ENCODE data around the gene AFDN.

Gene AFDN

DNA sequence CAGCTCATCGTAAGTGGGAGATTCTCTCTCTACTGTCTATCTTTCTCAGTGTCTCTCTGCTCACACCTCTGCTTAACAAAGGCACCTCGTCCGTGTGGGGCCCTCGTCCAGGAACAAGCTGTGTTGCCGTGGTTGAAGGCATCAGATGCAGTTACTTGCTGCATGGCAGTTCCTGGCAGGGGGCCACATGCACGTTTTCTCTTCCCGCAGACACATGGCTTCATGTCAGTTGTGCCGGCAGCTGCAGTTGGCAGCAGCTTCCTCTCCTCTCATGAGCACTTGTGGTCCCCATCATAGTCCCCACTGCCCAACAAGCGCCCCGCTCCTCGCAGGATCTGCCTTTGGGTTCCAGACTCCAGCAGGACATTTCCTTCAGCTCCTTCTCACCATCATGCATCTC, 7.1 kb upstream of the AFDN start:
- no peak for DNase-seq

DNA sequence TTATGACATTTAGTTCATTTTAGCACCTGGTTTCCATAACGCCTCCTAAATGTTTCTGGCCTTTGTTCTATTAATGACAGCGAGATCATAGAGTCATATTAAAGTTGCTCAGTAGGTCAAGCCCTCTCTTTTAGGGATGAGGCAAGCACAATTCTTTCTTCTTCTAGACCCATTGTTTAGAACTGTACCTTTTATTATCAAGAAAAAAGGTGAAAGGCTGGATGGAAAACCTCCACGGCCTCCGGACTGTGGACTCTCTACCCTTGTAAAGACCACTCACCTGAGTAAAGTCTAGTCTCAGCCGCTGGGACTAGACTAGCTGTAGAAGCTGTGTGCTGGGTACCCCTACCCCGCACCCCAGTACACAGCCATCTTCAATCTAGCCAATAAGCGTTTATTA, 6.0 kb upstream of the AFDN start:
- DNase-seq = no peak

DNA sequence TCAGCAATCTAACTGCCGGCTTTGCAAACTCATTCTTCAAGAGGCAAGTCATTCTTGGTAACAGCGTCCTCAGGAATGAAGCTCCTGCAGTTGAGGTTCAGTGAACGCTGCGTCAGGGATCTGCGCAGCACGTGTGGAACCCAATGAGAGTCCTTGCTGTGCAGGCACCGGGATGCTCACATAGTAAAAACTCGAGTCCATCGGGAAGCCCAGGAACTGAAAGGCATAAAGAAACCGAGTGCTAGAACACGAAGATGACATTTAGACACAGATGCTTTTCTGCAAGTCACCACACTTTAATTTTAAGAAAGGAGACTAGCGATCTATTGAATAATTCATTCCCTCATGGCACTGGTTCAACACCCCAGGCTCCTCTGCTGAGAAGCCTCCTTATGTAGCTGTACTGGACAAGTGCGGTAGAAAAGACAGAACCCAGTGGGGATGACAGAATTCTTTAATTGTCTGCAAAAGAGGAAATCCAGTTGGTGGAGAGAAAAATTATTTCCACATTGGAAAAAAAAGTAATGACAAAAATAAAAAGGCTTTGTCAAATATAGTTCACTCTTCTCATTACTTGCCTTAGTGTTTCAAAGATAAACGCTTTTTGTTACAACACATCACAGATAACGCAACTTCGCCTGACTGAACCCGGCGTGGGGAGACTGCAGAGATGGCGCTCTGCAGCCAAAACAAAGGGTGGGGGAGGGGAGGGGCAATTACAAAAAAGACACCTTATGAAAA, 1.9 kb upstream of the AFDN start:
- no peak for DNase-seq

DNA sequence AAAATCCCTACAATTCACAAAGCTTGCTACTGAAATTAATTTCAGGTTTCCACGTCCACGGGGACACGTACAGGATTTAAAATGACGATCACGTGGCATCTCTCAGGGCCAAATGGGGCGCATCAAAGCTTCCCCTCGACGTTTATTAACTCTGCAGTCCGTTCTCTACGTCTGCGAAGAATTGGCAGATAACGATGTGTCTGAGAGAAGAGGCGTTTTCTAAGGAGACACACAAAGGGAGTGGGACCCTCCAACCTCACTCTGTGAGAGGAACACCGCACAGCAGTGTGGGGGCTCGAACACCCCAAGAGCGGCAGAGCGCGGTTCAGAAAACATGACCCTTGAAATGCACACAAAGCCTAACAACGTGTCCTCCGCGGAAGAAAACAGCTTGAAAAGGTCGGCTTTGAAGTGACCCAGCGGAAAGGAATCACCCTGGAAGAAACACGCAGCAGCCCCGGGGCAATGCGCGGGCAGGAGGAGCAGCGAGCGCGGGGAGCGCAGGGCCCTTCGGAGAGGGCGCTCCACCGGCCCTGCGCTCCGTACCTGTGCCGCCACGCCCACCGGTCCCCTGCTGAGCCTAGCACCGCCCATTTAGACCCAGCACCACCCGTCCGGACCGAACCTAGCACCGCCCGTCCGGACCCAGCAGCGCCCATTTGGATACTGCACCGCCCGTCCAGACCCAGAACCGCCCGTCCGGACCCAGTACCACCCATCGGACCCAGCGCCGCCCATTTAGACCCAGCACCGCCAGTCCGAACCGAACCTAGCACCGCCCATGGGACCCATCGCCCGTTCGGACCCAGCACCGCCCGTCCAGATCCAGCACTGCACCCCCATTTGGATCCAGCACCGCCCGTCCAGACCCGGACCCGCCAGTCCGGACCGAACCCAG, 1.1 kb upstream of the AFDN start:
- DNase-seq = peak; percentile 41

DNA sequence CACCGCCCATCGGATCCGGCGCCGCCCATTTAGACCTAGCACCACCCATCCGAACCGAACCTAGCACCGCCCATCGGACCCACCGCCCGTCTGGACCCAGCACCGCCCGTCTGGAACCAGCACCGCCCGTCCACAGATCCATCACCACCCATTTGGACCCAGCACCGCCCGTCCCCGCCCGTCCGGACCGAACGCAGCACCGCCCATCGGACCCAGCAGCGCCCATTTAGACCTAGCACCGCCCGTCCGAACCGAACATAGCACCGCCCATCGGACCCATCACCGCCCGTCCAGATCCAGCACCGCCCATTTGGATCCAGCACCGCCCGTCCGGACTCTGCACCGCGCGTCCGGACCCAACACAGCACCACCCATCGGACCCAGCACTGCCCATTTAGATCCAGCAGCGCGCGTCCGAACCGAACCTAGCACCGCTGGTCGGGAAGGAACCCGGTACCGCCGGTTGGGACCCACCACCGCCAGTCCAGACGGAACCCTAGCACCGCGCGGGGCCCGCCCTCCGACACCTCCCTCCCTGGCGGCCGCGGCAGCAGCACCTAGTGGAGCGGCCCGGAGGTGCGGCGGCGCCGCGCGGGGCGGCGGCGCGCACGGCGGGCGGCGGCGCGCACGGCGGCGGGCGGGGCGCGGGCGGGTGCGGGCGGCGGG, 348 bp upstream of the AFDN start:
- peak; percentile 20 for DNase-seq

DNA sequence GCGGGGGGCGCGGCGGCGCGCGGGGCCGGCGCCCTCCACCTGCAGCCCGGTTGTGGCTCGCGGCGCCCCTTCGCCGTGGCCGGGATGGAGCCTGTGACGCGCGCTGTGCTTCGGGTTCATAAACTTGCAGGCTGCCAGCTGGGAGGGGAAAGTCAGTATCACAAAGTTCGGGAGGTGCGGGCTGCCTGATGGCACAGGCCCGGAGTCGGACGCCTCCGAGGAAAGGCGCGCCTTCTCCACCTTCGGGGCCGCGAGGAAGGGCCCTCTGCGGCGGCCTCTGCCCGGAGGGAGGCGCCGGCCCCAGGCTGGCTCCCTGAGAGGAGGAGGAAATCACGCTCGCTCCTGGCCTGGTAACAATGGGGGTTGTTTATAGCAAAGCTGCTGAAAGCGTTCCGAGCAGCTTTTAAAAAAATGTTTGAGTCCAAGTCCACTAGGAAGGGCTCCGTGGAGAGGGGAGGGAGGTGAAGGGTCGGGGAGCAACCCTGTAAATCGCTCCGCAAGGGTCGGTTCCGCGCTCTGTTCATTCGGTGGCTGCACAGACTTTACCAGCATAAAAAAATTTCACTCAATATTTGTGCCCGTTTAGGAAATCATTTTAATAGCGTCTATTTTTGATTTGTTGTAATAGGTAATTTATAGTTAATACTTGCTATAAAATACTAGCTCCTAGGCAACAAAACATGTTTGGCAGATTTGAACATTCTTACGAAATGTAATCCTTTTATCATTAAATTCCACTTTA, 1.0 kb downstream of the AFDN start:
- DNase-seq = peak; percentile 45

DNA sequence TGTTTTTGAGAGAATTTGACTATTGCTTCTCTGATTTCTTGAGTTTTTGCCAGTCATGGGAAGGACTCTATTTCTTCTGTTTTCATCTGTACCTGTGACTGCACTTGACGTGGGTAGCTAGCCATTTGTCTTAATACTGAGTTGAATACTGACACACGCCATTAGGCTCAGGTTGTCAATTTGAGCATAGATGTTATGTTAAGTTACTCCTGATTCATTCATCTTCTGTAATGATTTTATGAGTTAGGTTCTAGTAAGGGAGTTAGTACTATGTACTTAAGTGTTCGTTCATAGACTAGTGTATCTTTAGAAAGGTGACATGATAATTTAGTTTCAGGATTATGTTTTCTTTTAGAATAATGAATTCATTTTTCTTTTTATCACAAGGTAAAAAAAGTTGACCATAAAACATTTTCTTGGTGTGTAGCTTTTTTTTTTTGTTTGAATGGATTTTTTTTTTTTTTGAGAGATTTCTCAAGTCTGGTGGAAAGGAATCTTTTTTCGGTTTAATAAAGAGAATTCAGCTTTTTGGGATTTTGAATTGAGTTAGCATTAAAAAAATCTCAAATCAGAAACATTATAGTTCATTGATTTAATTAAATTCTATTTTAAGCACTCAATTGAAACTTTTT, 1.7 kb downstream of the AFDN start:
- DNase-seq = peak; percentile 52

DNA sequence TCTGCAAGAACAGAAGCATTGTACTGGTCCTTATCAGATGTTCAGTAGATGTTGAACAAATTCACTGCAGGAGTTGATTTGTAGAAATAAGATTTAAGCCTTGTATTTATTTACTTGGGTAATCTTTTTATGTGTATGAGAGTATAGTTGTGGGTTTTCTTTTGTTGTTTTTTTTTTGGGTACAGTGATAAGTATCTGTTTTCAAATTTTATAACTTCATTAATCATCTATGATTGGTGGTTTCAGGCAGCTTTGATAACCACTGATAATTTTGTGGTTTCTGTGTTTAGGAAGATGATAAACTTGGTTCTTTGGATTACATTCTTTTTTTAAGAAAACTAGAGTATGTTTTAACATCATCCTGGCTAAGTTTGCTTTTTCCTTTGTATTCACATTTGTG, 2.8 kb downstream of the AFDN start:
- DNase-seq = no peak

DNA sequence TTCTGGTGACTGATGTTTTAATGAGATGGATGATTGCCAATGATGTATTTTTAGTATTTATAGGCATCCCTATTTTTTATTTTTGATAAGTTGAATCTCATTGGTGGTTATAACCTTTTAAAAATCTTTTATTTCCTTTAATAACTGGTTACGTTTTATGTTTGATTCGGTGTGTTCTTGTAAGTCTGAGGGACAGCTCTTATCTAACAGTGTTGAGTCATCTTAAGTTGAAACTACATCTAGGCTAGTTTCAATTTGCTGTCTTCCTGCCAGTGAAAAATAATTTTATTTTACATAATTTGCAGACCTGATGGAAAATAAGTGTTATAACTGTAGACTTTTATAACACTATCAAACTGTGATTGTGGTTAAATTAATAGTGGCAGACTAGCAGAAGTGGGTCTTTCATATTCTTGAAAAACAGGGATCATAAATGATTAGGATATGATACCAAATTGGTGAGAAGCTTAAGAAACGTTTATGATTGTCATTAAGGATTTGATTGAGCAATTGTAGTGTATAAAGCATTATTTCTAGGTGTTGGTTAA, 4.6 kb downstream of the AFDN start:
- no peak for DNase-seq

DNA sequence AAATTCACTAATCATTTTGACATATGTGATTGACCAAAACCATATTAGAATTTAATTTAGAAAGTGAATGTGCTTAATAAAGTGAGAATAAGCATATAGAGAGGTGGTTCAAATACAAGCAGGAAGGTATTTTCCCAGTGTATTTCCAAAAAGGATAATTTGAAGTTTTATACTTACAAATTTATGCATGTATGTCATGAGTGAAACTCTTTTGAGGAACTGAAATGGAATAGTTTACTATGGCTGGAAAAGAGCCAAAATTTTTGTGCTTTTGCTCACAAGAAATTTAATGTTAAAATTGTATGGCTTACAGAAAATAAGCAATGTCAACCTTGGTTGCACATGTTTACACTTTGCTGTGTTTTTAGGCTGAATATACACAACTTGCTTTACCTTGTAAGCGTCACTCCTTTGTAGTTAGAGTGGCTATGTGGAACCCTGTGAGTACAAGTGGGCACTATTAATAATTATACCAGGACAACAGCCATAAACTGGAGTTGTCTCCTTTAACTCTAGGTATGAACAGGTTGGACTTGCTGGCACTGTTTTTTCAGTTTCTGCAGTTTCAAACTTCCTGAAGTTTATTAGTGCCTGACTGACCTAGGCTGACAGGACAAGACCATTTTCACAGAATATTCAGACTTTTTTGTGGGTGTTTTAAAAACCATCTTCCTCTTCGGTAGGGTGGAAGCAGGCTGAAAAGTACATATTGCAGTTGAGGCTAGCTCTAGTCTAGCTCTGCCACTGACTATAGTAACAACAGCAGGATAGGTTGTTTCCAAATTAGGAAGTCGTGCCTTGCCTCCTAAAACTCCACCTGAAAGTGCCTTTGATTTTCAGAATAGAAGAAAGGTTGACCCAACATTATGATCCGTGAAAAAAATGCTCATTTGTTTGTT, 6.0 kb downstream of the AFDN start:
- DNase-seq = no peak

DNA sequence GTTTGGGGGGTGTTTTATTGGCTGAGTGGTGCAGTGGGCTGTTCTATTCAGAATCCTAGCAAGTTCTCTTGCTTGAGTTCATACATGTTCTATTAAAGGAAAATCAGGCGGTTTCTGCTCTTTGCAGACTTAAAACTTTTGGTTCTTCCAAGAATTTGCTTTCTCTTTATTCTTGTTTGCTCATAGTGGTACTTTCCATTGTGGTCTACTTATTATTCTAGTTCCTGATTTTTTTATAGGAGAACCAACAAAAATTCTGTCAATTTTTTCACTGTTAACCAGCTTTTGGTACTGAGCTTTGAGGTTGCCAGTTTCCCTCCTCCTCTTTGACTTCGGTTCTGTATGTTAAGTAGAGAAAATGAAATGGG, 6.7 kb downstream of the AFDN start:
- DNase-seq = no peak

DNA sequence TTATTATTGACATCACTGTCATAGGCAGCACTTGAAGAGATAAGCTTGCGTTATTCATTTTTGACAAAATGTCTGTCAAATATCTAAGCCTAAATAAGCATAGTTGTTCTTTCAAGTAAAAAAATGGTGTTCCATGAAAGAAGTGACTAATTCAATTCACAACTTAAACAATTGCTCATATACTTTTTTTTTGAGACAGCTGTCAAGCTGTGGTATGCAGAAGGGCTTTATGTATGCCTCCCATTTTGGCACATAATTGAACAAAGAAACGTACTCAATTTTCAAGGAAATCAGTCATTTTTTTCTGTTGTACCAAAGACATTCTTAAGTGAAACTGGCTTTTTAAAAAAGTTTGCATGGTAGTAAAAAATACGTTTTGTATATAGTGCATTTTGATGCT, 8.5 kb downstream of the AFDN start:
- DNase-seq = no peak

DNA sequence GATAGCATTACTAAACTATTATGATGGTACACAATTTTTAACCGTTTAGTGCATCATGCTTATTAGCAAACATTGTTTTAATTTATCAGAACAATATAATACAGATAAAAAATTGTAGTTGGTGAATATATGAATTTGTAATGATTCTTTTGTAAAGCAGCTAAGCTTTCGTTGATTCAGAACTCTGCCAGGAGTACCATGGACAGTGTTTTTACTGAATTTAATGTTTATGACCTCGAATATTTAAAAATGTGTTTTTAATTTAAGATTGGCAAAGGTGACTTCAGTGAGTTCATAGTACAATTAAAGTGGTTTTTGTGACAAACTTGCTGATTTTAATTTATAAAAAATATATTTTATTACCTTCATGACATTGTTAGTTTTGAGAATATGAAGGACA, 10.0 kb downstream of the AFDN start:
- DNase-seq = no peak

DNA sequence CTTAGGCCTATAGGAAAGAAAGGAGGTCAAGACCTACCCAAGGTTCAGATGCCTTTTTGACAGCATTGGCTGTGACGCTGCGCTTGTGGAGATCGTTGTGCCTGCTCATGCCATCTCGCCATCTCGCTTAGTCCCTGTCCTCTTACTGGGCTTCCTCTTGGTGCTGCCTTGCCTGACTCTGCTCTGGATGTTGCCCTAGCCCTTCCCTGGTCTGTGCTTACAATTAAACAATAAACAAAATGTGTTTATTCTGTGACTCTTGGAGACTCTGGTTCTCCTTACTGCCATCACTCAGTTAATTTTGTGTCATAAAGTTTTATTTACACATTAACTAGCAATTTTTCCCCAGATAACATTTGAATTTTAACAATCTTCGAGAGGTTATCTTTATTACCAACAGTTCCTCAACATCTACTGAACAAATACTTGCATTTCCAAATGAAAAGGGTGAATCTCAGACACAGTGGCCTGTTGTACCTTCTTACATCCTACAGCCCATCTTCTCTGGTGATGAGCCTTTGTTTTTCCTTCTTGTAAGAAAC, 11.6 kb downstream of the AFDN start:
- no peak for DNase-seq

DNA sequence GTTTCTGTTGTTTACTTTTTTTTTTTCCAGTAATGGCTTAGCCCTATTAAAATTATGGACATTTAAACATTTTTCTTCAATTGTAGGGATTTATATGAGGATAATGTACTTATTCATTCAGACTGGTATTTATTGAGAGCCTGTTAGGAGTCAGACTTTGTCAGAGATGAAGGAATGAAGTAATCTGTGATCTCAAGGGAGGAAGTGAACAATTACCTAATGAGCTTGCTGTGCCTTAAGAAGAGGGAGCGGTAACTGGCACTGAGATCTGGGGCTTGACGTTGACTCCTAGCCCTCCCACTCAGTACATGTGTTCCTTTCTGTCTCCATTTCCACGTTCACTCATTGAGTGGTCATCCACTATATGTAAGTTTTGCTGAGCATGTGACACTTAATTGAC, 12.6 kb downstream of the AFDN start:
- no peak for DNase-seq

DNA sequence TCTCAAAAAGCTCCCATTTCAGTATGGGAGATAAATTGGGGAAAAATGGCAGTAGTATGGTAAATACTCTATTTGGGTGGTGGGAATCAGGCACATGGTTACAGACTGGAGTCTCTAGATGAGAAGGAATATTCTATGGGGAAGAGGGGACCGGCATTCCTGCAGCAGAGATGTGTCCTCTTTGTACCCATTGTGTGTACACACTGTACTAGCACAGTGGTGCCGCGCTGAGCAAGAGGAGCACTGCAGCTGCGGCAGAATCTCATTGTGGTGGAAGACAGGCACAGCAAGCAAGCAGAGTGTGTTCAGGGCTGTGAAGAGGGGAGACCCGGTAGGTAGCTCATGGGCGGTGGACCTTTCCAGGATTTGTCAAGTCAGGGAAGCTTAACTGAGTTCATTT, 13.0 kb downstream of the AFDN start:
- no peak for DNase-seq

DNA sequence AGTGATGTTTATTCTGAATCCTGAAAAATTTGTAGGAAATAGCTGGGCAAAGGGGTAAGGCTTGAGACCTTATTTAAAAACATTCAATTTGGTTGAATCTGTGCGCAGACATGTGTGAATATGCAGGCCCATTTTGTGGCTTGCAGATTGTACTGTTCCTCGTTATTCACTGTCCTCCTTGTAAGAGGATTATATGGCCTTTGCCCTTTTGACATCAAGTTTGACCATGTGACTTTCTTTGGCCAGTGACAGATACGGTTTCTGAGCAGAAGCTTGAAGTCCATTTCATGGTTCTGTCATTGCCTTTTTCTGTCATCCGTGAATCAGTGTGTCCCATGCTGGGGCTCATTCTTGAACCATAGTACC, 13.4 kb downstream of the AFDN start:
- DNase-seq = no peak

DNA sequence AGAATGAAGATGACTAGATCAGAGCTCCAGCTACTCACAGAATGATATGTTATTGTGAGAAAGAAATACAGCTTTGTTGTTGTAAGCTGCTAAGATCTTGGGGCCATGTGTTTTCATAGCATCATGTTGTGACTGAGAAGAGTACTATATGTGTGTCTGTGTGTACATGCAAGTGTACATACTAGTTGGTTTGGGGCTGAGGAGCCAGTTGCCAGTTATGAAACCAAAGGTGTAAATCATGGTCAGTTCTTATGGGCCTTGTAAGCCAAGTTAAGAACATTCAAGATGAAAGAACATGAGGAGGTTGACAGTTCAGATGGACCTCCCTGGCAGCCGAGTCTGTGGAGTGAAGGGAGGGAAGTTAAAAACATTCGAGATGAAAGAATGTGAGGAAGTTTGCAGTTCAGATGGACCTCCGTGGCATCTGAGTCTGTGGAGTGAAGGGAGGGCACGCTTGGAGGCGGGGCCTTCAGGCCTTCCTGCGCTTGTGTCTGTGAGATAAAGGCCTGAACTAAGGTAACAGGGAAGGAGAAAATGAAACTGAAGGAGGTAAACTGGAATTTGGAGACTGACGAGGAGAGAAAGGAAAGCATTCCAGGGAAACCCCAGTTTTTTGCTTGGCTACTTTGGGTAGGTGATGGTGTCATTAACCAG, 13.9 kb downstream of the AFDN start:
- DNase-seq = no peak

DNA sequence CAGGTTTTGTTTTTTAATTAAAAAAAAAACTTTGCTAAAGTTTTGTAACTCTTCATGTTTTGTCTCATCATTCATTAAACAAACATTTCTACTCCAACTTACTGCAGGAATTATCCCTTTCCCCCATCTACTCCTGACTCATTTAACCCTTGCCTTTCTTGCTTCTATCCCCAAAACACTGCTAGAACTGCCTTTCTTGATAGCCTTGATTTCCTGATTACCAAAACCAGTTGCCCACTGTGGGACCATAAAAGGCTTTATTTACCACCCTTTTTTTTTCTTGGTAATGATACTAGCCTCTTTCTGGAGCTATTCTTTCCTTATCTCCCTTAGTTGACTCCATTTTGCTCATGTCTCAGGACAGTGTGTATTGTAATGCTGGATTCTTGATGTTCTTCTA, 15.3 kb downstream of the AFDN start:
- no peak for DNase-seq

DNA sequence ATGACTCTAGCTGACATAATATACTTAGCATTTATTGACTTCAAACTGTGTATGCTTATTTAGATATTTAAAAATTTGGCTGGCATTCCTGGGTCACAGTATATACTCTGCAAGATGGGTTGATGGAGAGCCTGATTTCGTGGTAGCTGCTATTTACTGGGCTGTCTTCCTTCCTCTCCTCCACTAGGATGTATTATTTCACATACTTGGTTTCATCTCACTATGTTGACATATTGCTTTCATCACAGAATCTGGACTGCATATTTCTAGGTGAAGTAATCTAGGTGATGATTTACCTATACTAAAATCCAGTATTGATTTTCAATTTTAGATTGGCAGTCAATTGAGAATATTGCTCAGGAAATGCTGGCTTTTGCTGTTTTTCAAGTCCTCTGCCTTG, 15.7 kb downstream of the AFDN start:
- DNase-seq = no peak

DNA sequence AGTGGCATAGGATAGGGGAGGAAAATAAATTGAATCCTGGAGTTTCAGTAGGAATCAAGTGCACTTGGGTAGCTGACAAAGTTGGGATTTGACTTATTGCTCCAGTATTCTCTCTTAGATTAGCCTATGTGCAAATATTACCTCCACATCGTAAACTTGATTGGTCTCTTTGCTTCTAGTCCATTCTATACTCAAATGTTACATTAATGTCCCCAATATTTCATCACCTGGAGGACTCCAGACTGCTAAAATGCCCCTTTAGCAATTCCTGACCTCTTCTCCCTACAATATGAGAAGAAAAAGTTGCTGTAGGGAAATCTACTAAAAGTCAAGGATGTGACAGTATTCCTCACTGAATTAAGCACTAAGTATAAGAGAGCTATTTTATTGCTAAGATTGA, 16.3 kb downstream of the AFDN start:
- DNase-seq = no peak
